ENCODE results near the gene MYH15.
A peak's percentile ranks its signal among the peaks of the same experiment; 100 is the strongest.

MYH15 gene

GRCh38 chr3:108341911-108342310, 168.5 kb downstream of the MYH15 start:
- FAIRE-seq: no peak
- no peak for DNase-seq (ENCODE audit: low spot score)

DNA sequence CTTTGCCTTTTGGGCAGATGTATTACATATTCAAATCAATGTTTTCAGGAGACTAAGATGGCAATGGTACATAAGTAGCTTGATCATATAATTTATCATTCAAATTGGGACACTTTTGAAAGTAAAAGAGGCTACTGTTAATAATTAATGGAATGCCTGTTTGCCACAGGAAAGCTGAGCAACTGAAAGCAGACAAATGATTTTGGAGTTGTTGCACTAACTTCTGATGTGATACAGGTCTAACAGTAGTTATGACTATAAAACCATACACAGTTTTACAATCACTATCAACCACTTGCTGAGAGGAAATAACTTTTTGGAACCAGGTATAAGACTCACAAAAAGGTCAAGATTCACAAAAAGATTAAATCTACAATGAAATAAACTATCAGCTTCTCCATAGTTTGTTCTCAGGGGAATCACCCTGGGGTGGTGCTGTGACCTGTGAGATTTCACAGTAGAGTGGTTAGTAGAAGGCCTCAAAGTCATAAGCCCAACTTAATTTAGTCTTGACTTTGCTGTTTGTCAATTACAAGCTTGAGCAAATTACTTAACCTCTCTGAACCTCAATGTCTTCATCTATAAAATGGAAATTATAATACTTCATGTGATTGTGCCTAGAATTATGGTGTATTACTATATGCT, 171.4 kb downstream of the MYH15 start:
- DNase-seq (ENCODE audit: low spot score): no peak
- no peak for FAIRE-seq

GRCh38 chr3:108334701-108335100, 175.7 kb downstream of the MYH15 start:
- FAIRE-seq: peak; percentile 23
- no peak for DNase-seq (ENCODE audit: low spot score)

- no peak for DNase-seq (ENCODE audit: low spot score)
- peak; percentile 5 for FAIRE-seq
These were observed 176.4 kb downstream of the MYH15 start for GRCh38 chr3:108333961-108334360.

DNA sequence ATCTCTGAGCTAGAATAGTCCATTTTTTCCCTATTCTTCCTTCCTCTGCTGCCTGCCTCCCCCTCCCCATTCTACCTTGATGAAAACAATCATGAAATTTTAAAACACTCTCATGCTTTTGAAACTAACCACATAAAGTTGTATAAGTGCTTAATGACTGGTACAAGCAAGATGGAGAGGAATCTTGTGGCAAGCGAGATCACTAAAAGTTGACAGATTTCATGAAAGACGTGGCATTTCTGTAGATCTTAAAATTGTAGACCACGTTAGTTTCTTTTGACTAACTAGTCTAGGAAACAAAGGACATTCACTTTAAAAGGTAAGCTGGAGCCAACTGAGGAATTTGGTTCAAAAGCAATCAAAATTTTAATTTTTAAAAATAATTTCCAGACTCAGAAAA, 178.6 kb downstream of the MYH15 start:
- no peak for FAIRE-seq
- DNase-seq (ENCODE audit: low spot score): no peak

Data from urothelium cell line (cell line).